Astrocyte (in vitro differentiated cells and primary cell): Measurements from ENCODE around the gene CBARP.

Experiments used
- CTCF ChIP-seq: IDR thresholded peaks from 2 replicates; pipeline ENCODE4 v1.5.1; 2011; ENCODE audit warnings: low read depth, mild to moderate bottlenecking, inconsistent platforms, low read length, moderate library complexity; ENCODE audit not compliant: insufficient read depth
- EZH2 ChIP-seq: IDR thresholded peaks from 2 replicates; pipeline ENCODE4 v1.6.1; 2012; ENCODE audit warnings: mild to moderate bottlenecking, low read length, inconsistent platforms; ENCODE audit not compliant: insufficient read depth

GRCh38 chr19:1233115-1233667 lies 4.6 kb downstream of the CBARP start:
- TF ChIP-seq CTCF: no peak
- no peak for TF ChIP-seq EZH2
